ENCODE measurements around the gene TBX2.

TBX2 gene

GRCh38 chr17:61402978-61403800 is 3.5 kb downstream of the TBX2 start:
- DNase-seq: peak in 1 of 5 donors; percentile 28

- peak in 1 of 5 donors; percentile 1 for DNase-seq
These were observed 4.4 kb downstream of the TBX2 start for GRCh38 chr17:61403801-61404662.

GRCh38 chr17:61404663-61404912 is 4.9 kb downstream of the TBX2 start:
- DNase-seq: peak in 1 of 5 donors; percentile 4

- DNase-seq: peak in 1 of 5 donors; percentile 6
These were observed 5.5 kb downstream of the TBX2 start for GRCh38 chr17:61404913-61405685.

- DNase-seq: peak in 1 of 5 donors; percentile 3
These were observed 6.3 kb downstream of the TBX2 start for GRCh38 chr17:61405686-61406536.

GRCh38 chr17:61406537-61406845 is 6.8 kb downstream of the TBX2 start:
- DNase-seq: no peak

- peak in 1 of 5 donors; percentile 8 for DNase-seq
These were observed 7.6 kb downstream of the TBX2 start for GRCh38 chr17:61406971-61407911.

GRCh38 chr17:61408151-61409041 is 8.8 kb downstream of the TBX2 start:
- peak in 2 of 5 donors; percentile 5 to 11 for DNase-seq

- peak in 4 of 5 donors; percentile 10 to 31 (median 22) for DNase-seq
These were observed 9.9 kb downstream of the TBX2 start for GRCh38 chr17:61409301-61410112.

GRCh38 chr17:61410141-61411010 is 10.7 kb downstream of the TBX2 start:
- peak; percentile 53 to 69 (median 67) for DNase-seq

- DNase-seq: no peak
These were observed 11.3 kb downstream of the TBX2 start for GRCh38 chr17:61411011-61411260.

GRCh38 chr17:61411261-61412142 is 11.9 kb downstream of the TBX2 start:
- peak in 3 of 5 donors; percentile 10 to 20 (median 15) for DNase-seq

GRCh38 chr17:61412143-61412859 is 12.7 kb downstream of the TBX2 start:
- DNase-seq: peak; percentile 46 to 71 (median 68)

- DNase-seq: peak in 1 of 5 donors; percentile 9
These were observed 13.4 kb downstream of the TBX2 start for GRCh38 chr17:61412860-61413660.

GRCh38 chr17:61413661-61414126 is 14.1 kb downstream of the TBX2 start:
- no peak for DNase-seq
